ENCODE results near the gene AKAP12.

DNA sequence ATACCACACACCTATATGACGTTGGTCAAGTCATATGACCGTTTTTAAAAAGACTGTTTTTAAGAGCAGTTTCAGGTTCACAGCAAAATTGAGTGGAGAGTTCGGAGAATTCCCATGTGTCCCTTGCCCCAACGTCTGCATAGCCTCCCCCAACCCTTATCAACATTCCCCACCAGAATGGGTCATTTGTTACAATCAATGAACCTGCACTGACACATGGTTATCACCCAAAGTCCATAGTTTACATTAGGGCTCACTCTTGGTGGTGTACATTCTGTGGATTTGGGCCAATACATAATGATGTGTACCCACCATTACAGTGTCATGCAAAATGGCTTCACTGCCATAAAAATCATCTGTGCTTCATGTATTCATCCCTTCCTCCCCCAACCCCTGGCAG, 99.6 kb downstream of the AKAP12 start:
- TF ChIP-seq, protein P1, sequence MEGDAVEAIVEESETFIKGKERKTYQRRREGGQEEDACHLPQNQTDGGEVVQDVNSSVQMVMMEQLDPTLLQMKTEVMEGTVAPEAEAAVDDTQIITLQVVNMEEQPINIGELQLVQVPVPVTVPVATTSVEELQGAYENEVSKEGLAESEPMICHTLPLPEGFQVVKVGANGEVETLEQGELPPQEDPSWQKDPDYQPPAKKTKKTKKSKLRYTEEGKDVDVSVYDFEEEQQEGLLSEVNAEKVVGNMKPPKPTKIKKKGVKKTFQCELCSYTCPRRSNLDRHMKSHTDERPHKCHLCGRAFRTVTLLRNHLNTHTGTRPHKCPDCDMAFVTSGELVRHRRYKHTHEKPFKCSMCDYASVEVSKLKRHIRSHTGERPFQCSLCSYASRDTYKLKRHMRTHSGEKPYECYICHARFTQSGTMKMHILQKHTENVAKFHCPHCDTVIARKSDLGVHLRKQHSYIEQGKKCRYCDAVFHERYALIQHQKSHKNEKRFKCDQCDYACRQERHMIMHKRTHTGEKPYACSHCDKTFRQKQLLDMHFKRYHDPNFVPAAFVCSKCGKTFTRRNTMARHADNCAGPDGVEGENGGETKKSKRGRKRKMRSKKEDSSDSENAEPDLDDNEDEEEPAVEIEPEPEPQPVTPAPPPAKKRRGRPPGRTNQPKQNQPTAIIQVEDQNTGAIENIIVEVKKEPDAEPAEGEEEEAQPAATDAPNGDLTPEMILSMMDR (conservative IDR thresholded peaks at IDR 0.05; ENCODE audit: low read depth, low read length): no peak
- TF ChIP-seq EZH2 (IDR thresholded peaks at IDR 0.05; ENCODE audit: low read length, unreplicated experiment): no peak

Data from PC-3 (cell line).